HG02759 (cell line): ENCODE measurements around the gene C10orf71.

Source experiments
- ATAC-seq: cut with Tn5 transposase; IDR thresholded peaks from one replicate; pipeline ENCODE4 v1.9.1; 2021; ENCODE audit warnings: mild to moderate bottlenecking, moderate library complexity; ENCODE audit not compliant: unreplicated experiment

Gene C10orf71

DNA sequence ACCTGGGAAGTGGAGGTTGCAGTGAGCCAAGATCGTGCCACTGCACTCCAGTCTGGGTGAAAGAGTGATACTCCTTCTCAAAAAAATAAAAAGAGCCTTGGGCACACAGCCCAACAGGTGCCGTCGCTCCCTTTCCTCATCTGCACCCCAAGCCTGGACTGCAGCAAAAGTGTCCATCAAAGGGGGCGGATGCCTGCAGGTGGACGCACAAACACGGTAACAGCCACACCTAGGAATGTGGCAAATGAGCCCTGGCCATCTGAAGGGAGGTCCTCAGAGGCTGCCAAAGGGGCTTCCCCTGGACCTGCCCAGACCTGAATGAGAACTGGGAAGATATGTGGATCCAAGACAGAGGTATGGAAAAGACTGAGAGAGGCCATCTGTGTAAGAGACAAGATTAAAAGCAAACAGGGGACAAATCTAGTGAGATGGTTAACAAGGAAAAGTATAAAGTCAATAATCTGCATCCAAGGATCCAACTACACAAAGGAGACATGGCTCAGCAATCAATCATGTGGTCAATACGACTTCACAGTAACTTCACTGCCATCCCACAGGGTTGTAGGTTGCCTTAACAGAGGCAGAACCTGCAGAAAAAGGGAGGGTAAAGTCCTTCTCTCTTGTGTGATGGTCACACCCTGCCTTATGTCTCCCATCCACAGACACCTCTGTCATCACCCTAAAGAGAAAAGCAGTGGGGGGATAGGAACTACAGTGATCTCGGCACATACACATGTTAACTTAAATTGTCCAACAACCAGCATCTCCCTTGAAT, 71.5 kb downstream of the C10orf71 start:
- ATAC-seq, result no peak

DNA sequence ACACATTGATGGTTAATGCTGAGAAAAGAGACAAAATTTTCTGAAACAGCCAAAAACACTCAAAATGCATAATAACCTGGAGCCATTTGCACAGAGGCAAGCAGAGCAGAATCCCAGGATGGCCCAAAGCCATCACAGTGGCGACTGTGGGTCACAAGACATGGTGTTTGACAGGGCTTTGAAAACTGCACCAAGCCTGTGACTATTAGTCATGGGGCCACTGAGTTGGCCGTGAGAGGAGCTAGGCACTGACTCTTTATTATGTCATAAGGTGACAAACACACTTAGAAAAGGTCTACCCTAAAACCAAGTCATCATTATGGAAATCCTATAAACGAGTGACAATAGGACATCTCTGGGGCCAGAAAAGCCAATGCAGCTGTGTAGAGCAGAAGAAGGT, 73.0 kb downstream of the C10orf71 start:
- ATAC-seq, result no peak

- no peak for ATAC-seq
These were observed 74.4 kb downstream of the C10orf71 start for GRCh38 chr10:49373361-49373760.

DNA sequence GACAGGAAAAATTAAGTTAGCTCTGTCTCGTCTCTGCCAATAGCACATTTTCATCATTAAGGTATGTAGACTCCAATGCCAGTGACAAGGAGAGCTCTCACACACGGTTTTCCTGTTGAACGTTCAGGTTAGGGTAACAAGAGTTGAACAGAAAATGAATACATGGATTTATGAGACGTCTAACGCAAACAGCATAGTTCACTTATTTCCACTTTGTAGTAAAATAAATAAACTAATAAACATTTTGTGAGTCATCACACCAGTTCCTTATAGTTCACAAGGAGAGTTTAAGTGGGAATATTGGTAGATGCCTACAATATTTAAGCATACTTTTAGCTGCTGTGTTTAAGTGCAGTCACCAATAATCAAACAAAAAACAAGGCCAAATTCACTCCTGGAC, 75.8 kb downstream of the C10orf71 start:
- ATAC-seq, result no peak

- ATAC-seq, result no peak
These were observed 76.6 kb downstream of the C10orf71 start for GRCh38 chr10:49375611-49376010.
